Activated T-cell treated with anti-CD3 and anti-CD28 coated beads for 4 hours (primary cell): ENCODE data around the gene ABTB2.

Experiments used
- DNase-seq: peaks from one replicate; pipeline ENCODE4 v3.0.0-alpha.2; 2020

Gene ABTB2

GRCh38 chr11:34206407-34207300 lies 151.2 kb downstream of the ABTB2 start:
- no peak for DNase-seq

DNA sequence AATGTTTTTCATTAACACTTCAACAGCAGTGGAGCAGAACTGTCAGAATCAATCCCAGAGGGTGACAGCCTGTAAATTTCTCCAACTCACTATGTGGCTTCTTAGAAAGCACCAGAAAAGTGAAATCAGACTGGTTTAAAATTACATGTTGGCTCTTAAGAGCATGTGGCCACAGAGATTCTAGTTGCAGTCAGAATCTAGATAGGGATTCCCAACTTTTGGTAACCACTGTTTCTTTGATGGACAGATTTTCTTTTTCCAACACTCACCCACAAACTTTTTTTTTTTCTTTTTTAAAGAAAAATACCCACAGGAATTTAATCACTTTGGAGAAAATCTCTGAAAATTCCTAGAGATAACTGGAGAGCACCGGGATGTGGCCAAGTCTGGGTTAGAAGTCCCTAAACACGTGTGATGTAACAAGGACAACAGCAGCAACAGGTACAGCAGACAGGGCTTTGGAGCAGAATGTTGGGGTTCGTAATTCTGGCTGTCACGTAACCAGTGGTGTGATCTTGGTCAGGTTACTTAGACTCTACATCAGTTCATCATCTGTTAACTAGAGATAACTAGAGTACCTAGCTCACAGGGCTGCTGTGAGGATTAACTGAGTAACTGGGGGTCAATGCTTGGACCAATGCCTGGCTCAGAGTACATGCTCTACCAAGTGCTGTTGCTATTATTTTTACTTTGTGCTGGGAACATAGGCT lies 152.3 kb downstream of the ABTB2 start:
- no peak for DNase-seq

- no peak for DNase-seq
Measured at GRCh38 chr11:34204396-34205279, 153.2 kb downstream of the ABTB2 start.

- no peak for DNase-seq
Measured at GRCh38 chr11:34203377-34203871, 154.4 kb downstream of the ABTB2 start.

- no peak for DNase-seq
Measured at GRCh38 chr11:34201129-34201528, 156.7 kb downstream of the ABTB2 start.

DNA sequence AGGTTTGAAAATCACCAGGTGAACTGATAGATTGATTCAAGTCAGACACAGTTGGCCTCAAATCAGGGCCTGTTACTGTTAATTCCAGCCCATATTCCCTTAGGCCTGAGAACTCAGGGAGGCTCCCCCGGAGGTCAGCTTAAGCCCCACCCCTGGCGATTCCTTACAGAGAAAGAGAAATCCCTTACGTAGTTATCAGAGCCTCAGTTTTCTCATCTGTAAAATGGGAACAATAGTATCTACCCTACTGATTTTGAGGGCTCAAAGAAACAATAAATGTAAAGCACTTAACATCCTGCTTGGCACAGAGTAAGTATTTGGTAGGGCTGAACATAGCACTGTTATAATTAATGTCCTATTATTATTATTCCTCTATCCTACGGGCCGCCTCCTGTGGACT lies 158.3 kb downstream of the ABTB2 start:
- DNase-seq = no peak

DNA sequence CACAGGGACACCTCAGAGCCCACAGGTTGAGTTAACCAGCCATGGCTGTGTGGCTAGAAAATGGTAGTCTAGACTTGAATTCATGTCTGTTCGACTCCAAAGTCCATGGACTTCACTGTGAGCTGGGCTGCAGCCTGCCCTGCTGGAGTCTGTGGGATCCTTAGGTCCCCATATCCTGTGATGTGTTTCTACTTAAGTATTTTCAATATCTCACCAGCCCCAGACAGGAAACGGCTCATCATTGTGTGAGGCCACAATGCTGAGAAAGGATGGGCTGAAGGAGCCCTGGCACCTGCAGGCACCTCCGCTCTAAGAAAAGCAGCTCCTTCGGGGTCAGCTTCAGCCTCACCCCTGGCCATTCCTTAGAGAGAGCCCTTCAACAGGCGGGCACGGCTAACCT lies 159.3 kb downstream of the ABTB2 start:
- DNase-seq = no peak

DNA sequence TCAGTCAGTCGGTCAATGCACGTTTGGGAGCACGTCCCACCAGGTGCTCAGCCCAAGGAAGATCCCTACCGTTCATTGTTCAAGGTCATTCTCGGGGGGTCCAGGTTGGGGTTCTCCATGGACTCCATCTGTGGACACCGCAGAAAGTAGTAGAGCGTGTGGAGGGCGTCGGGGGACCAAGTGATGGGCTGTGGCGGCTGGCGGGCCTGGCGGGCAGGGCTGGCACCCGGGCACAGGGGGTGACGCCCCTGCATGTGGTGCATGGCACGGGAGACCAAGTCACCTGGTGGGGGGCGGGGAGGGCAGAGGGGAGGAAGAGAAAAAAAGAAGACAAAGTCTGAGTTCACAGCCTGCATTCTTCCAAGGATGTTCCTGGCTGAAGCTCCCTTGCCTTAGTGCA lies 160.6 kb downstream of the ABTB2 start:
- no peak for DNase-seq

DNA sequence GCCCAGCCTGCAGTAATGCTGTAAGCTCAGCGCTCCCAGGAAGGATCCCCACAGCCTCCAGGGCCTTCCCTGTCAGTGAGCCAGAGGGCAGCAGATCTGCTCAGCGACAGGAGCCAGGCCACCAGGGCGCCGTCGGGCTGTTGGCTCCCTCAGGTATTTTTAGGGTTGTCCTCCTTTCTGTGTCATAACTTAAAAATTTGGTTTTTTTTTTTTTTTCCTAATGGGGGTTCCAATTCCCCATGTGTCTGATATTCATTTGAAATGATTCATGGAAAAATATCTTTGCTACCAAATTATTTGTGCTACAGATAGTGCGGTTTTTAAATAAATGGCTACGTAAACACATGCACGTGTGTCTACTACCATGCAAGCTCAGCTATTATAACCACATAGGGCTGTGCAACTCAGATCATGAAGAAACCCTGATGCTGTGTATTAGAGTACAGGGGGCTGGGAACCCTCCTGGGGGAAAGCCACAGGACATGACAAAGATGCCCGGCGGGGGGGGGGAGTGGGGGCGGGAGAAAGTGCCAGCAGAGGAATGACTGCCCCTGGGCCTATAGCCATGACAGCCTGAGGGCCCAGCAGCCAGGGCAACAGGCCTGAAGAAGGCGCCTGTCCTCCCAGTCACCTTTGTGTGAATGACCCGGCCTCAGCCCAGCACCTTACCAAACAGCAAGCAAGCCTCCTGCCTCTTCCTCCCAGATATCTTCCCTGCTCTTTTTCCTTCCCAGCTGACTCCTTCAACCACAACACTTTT lies 163.1 kb downstream of the ABTB2 start:
- DNase-seq = no peak

GRCh38 chr11:34192481-34193401 lies 165.1 kb downstream of the ABTB2 start:
- DNase-seq = no peak

- DNase-seq = no peak
Measured at GRCh38 chr11:34191578-34191977, 166.2 kb downstream of the ABTB2 start.

DNA sequence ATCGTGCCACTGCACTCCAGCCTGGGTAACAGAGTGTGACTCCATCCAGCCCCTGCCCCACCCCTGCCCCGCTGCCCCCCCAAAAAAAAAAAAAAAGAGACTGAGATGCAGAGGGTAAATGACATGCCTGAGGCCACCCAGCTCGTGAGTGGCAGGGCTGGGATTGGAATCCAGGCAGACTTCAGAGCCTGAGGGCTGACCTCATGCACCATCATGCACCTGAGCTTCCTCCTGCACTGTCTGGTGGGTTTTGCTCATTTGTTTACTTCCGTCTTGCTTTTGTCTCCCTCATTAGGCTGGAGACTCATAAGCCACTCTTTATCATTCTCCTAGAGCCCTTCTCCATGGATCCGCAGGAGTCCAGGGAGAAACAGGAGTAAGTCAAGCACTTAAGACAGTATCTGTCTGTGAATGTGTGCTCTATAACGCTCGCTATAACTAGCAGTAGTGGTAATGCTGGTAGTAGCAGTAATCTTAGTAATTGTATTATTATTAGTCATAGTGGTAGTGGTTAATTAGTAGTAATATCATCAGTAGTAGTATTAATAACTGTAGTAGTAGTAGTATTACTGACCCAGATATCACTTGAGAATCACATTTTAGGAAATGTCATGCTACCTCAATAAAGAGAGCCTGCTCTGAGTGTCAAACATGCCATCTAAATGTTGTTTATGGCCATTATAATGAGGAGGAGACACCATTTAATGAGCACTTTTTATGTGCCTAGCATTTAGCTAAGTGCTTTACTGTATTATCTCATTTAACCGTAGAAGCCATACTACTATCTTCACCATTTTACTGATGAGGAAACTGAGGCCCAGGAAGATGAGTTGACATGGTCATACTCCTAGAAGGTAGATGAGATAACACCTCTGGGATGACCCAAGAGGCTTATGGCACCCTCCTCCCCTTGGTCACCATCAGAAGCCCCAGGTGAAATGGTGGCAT lies 167.3 kb downstream of the ABTB2 start:
- no peak for DNase-seq

DNA sequence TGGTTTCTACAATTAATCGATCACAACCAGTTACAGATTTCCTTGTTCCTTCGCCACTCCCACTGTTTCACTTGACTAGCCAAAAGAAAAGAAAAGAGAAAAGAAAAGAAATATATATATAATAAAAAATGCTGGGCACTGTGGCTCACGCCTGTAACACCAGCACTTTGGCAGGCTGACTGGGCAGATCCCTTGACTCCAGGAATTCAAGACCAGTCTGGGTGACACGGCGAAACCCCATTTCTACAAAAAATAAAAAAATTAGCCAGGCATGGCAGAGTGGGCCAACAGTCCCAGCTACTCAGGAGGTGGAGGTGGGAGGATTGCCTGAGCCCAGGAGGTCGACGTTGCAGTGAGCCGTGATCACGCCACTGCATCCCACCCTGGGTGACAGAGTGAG lies 168.6 kb downstream of the ABTB2 start:
- DNase-seq = no peak

DNA sequence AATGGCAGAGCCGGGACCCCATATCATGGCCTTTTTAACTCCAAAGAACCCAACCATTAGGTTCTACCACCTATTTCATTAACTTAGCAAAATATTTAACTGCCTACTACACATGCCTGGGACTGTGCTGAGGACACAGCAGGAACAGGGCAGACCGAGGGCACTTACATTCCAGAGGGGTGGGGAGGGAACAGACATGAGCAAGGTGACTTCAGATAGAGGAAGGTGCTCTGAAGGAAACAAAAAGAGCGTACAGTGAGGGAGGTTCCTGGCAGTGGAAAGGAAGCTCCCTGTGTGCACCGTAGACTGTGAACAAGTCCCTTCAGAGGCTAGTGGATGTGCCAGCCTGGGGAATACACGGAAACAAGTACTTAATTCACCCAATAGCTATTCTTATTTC lies 169.6 kb downstream of the ABTB2 start:
- no peak for DNase-seq

DNA sequence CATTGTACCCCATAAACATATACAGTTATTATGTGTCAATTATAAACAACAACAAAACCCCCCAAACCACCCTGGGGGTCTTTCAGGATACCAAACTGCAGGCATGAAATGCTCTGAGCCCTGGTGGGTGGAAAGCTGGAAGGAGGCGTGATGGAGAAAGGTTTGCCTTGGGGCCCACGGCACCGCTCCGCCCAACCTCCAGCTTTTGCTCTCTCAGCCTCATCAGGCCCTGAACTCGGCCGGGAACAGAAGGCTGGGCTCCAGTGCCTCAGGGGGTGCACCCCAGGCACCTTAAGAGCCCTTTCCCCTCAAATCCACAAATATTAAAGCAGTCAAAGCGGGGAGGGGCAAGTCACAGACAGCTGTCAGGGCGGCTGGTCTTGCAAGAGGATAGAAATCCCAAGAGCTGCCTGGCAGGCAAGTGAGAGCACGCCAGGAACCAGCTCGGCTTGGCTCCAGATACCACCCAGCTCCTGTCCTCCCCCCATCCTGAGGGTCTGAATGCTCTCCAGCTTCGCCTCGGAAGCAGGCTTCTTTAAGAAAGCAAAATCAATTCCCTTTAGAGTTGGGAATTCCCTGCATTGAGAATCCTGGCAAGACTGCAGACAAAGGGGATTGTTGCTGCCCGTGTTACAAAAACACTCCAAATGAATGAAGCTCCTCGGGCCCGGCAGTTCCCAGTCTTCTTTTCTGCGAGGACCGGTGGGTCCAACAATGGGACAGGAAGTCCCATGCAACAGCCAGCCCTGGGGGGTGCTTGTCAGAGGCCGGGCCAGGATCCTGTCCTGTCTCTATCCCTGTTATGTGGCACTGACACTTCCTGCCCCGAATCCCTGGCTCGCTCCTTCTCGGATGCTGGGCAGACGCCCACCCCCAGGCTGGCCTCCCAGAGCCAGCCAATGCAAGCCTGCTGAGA lies 171.6 kb downstream of the ABTB2 start:
- no peak for DNase-seq

DNA sequence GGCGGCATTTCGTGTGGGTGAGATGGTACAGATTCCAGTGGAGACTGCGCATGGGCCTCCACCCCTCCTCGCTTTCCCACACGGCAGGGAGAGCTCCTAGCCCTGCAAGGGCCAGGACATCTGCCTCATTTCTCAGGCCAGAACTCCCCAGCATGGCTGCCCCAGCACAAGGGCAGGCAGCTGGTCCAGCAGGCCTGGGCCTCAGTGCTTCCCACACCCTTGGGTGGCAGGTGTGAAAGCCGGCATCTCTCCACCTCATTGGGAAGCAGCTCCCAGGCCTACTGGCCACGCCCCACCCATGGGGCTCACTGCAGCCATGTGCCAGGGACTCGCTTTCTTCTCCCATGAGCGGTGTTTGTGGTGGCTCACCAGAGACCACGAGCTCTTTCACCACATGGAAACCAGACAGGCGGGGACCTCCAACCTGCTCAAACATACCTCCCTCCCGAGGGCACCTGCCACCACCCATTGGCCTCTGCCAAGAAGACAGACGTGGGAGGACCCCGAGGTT lies 173.2 kb downstream of the ABTB2 start:
- no peak for DNase-seq

DNA sequence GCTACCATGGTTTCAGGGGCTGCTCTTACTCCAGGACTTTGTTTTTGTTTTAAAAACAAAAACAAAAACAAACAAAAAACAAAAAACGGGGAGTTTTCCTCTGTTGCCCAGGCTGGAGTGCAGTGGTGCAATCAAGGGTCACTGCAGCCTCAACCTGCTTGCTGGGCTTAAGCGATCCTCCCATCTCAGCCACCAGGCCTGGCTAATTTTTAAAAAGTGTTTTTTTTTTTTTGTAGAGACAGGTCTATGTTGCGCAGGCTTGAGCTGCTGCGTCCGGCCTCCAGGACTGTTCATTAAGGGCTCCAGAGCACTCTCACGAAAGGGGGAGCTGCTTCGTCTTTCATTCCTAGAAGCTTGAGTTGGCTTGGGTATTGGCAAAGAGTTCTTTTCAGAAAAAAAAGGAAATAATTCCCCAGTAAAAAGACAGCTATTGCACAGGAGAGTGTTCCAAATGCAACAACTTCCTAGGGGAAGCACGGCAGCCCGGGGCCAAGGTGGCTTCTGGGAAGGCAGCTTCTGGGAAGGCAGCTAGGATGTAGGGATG lies 173.9 kb downstream of the ABTB2 start:
- no peak for DNase-seq
